Hepatocyte (in vitro differentiated cells): ENCODE data around the gene MACF1.

Experiments used
- CTCF ChIP-seq: fragments of 200-600 bp; sonication (generic); IDR thresholded peaks from 2 replicates; pipeline ENCODE4 v1.5.1; 2016; ENCODE audit warnings: antibody characterized with exemption, mild to moderate bottlenecking; ENCODE audit not compliant: poor library complexity
- EZH2 ChIP-seq: fragments of 200-600 bp; sonication (generic); IDR thresholded peaks from 2 replicates; pipeline ENCODE4 v1.6.1; 2016; ENCODE audit warnings: antibody characterized with exemption, mild to moderate bottlenecking, borderline replicate concordance
- EZH2phosphoT487 ChIP-seq: fragments of 200-600 bp; sonication (generic); IDR thresholded peaks from one replicate; pipeline ENCODE4 v1.6.1; 2018; ENCODE audit warnings: antibody characterized with exemption, mild to moderate bottlenecking, low read depth, moderate library complexity; ENCODE audit not compliant: unreplicated experiment, severe bottlenecking

GRCh38 chr1:39440856-39441255 is 236.4 kb downstream of the MACF1 start:
- TF ChIP-seq CTCF (no peak), EZH2 (no peak), EZH2phosphoT487 (no peak)
